Stimulated activated CD4-positive, alpha-beta T cell treated with anti-CD3 and anti-CD28 coated beads, Interleukin-4, amount 100 ng/mL, for 1 hour (primary cell): ENCODE data around the gene IPO13.

Experiments
- DNase-seq: peaks from one replicate; pipeline ENCODE4 v3.0.0-alpha.2; 2020

Gene IPO13

GRCh38 chr1:43990271-43991199 is 43.8 kb downstream of the IPO13 start:
- no peak for DNase-seq

- no peak for DNase-seq
These were observed 44.4 kb downstream of the IPO13 start for GRCh38 chr1:43991200-43991475.

GRCh38 chr1:43991476-43992231 is 44.9 kb downstream of the IPO13 start, which contains the start of gene CCDC24:
Gene CCDC24, plus strand, starts transcription at chr1:43991599. Its CDS starts 280 bp downstream, at chr1:43991879.
- DNase-seq = peak; percentile 75

- DNase-seq = no peak
These were observed 45.7 kb downstream of the IPO13 start for GRCh38 chr1:43992232-43992995.

- DNase-seq = no peak
These were observed 46.6 kb downstream of the IPO13 start for GRCh38 chr1:43993206-43993914.

GRCh38 chr1:43994071-43994470 is 47.3 kb downstream of the IPO13 start:
- DNase-seq = no peak

- DNase-seq = no peak
These were observed 48.3 kb downstream of the IPO13 start for GRCh38 chr1:43994794-43995790.

- DNase-seq = no peak
These were observed 49.4 kb downstream of the IPO13 start for GRCh38 chr1:43995984-43996732.

- DNase-seq = no peak
These were observed 50.0 kb downstream of the IPO13 start for GRCh38 chr1:43996733-43997115.

- no peak for DNase-seq
These were observed 50.7 kb downstream of the IPO13 start for GRCh38 chr1:43997295-43997999.

GRCh38 chr1:43998000-43998378 is 51.2 kb downstream of the IPO13 start:
- DNase-seq = no peak

GRCh38 chr1:43999455-43999854 is 52.7 kb downstream of the IPO13 start:
- DNase-seq = no peak

GRCh38 chr1:44000122-44000665 is 53.4 kb downstream of the IPO13 start:
- DNase-seq = no peak

GRCh38 chr1:44002165-44002564 is 55.4 kb downstream of the IPO13 start:
- DNase-seq = no peak

- no peak for DNase-seq
These were observed 55.9 kb downstream of the IPO13 start for GRCh38 chr1:44002606-44003157.

- no peak for DNase-seq
These were observed 61.5 kb downstream of the IPO13 start for GRCh38 chr1:44008259-44008658.

GRCh38 chr1:44010935-44011471 is 64.3 kb downstream of the IPO13 start:
- DNase-seq = no peak

- DNase-seq = no peak
These were observed 65.7 kb downstream of the IPO13 start for GRCh38 chr1:44012404-44012803.
